Measurements from ENCODE around the gene SPECC1. TPM values are rescaled to one million over a fixed set of nuclear protein-coding genes. Genes with fewer than 3 reads are reported as not detected.

Gene SPECC1
- total and polyA plus RNA-seq, 2 of the 13 experiments (the other 11 are each of a cell fraction or from before 2014, with no cell fraction given) = 2.3 to 6.9 TPM

- no peak overlapping the region for H3K9ac ChIP-seq (ENCODE audit: insufficient read depth, low read depth, low read length)
- peaks cover 5 to 22% of the 10 kb centered on the region in 2 experiments for H3K27me3 ChIP-seq (ENCODE audit: control insufficient read depth in 1 of 2, insufficient read depth in 2 of 2, low read length in 2 of 2)
- BruUV-seq (replicated peaks) = no TSS peak
- no peak for FAIRE-seq
- no peak overlapping the region for H3K4me3 ChIP-seq (replicated peaks in 1 of 3; ENCODE audit: insufficient read depth in 1 of 3, low read depth in 2 of 3, low read length in 3 of 3)
- no peak for ATAC-seq
- H3K4me1 ChIP-seq (ENCODE audit: insufficient read depth, low read length) = no peaks in the 10 kb centered on the region
- no peak for DNase-seq (ENCODE audit: low spot score)
- no peak overlapping the region for H3K27ac ChIP-seq (ENCODE audit: extremely low read length, insufficient read depth, low read length)
- H3K79me2 ChIP-seq (ENCODE audit: insufficient read depth, low read length) = no peaks in the 10 kb centered on the region
- H3K4me2 ChIP-seq (ENCODE audit: low read depth, low read length) = no peak overlapping the region
- intact Hi-C loops (cut with micrococcal nuclease; ENCODE audit: unreplicated experiment) = no loop called here
- WGBS (ENCODE audit: low lambda C conversion rate) = 26% methylated on average over 15 of the region's 19 CpGs
- POLR2A ChIA-PET = no interaction called here
- no peaks in the 10 kb centered on the region for H3K36me3 ChIP-seq (replicated peaks in 1 of 2; ENCODE audit: control insufficient read depth in 1 of 2, insufficient read depth in 2 of 2, low read length in 2 of 2)
- no peak overlapping the region for H2AFZ ChIP-seq (ENCODE audit: low read length)
- no peaks in the 10 kb centered on the region for H3K9me3 ChIP-seq (ENCODE audit: low read length)
- H4K20me1 ChIP-seq (ENCODE audit: insufficient read depth, low read length) = no peaks in the 10 kb centered on the region
- TF ChIP-seq ZNF691 (CRISPR knock-in tag; IDR thresholded peaks at IDR 0.05; ENCODE audit: borderline replicate concordance, low read depth) (no peak), NFIB (CRISPR knock-in tag; IDR thresholded peaks at IDR 0.05; ENCODE audit: borderline replicate concordance) (no peak), RBAK (CRISPR knock-in tag; IDR thresholded peaks at IDR 0.05) (no peak), ZFP91 (CRISPR knock-in tag; IDR thresholded peaks at IDR 0.05; ENCODE audit: borderline replicate concordance) (no peak), ISL2 (CRISPR knock-in tag; IDR thresholded peaks at IDR 0.05) (no peak), ZNF296 (CRISPR knock-in tag; conservative IDR thresholded peaks at IDR 0.05) (no peak)
- in situ Hi-C loops (cut with HindIII; ENCODE audit: extremely low pct_ligation_motif_present, low pct_unique_long_range_greater_than_20kb) = no loop called here
- CTCF ChIA-PET (ENCODE audit: low intra/inter-chr PET ratio, low total read pairs) = no interaction called here
These were observed 82.2 kb downstream of the SPECC1 start for GRCh38 chr17:20091174-20092029.
